H1 (cell line): Measurements from ENCODE around the gene PRRX2. TPM values are rescaled to one million over a fixed set of nuclear protein-coding genes. Genes with fewer than 3 reads are reported as not detected.
A peak's percentile ranks its signal among the peaks of the same experiment; 100 is the strongest.

Experiments
- CTCF ChIA-PET: fragments of 300-600 bp; sonication (Branson Sonifier 250); formaldehyde crosslinking; loops from one replicate; lab custom pipeline; 2021; ENCODE audit not compliant: partially characterized antibody; lab: Charles Lee
- POLR2A ChIA-PET: fragments of 300-600 bp; sonication (Branson Sonifier 250); formaldehyde crosslinking; loops from one replicate; lab custom pipeline; 2021; ENCODE audit warnings: inconsistent platforms; ENCODE audit not compliant: partially characterized antibody; lab: Charles Lee
- DNase-seq, 2 experiments: peaks; one replicate each; pipeline versions ENCODE4 v3.0.0 to v3.0.0-alpha.2; 2010 to 2022; ENCODE audit warnings: low spot score in 2 of 2, low read depth in 1 of 2, mixed read lengths in 1 of 2
- FAIRE-seq: peaks from 2 replicates; lab custom pipeline; 2011; peaks lifted over from hg19 to GRCh38; lab: Jason Lieb, UNC
- H2AFZ ChIP-seq: 2 replicates; pipeline ENCODE4 v1.8.1; 2012; ENCODE audit warnings: low read length, inconsistent platforms
- H2AK5ac ChIP-seq: 2 replicates; pipeline ENCODE4 v1.6.1; 2013; ENCODE audit warnings: low read depth, low read length
- H2BK120ac ChIP-seq: replicated peaks from 2 replicates; pipeline ENCODE3; 2013; ENCODE audit warnings: low read depth, low read length, inconsistent platforms
- H2BK12ac ChIP-seq: 2 replicates; pipeline ENCODE4 v1.6.1; 2013; ENCODE audit warnings: low read depth, low read length
- H2BK15ac ChIP-seq: 2 replicates; pipeline ENCODE4 v1.6.1; 2013; ENCODE audit warnings: low read length
- H2BK20ac ChIP-seq: 2 replicates; pipeline ENCODE4 v1.6.1; 2013; ENCODE audit warnings: low read length
- H2BK5ac ChIP-seq: 2 replicates; pipeline ENCODE4 v1.6.1; 2013; ENCODE audit warnings: low read depth, low read length
- H3K14ac ChIP-seq: 2 replicates; pipeline ENCODE4 v1.6.1; 2013; ENCODE audit warnings: inconsistent platforms; ENCODE audit not compliant: insufficient read length
- H3K18ac ChIP-seq: 2 replicates; pipeline ENCODE4 v1.6.1; 2013; ENCODE audit warnings: low read length; ENCODE audit errors: extremely low read depth
- H3K23ac ChIP-seq: 2 replicates; pipeline ENCODE4 v1.6.1; 2013; ENCODE audit warnings: inconsistent platforms; ENCODE audit not compliant: insufficient read length
- H3K23me2 ChIP-seq: 2 replicates; pipeline ENCODE4 v1.6.1; 2013; ENCODE audit warnings: low read depth, low read length
- H3K27ac ChIP-seq: 2 replicates; pipeline ENCODE4 v1.6.1; 2011; ENCODE audit warnings: low read depth, low read length, inconsistent platforms
- H3K27me3 ChIP-seq, 4 experiments: replicated peaks in 1 of 4; 1 replicate in 1 of 4; 2 replicates in 3 of 4; pipeline versions ENCODE4 v1.6.1 to v1.8.1; 2011 to 2013; ENCODE audit warnings: low read length in 3 of 4, mild to moderate bottlenecking in 3 of 4, inconsistent platforms in 2 of 4, mixed read lengths in 2 of 4, moderate library complexity in 1 of 4; ENCODE audit not compliant: control insufficient read depth in 3 of 4, insufficient read depth in 3 of 4; ENCODE audit errors: extremely low read depth in 1 of 4
- H3K36me3 ChIP-seq, 4 experiments: 2 replicates each; pipeline versions ENCODE4 v1.6.1 to v1.8.1; 2011 to 2013; ENCODE audit warnings: mild to moderate bottlenecking in 4 of 4, low read length in 3 of 4, moderate library complexity in 2 of 4, control low read depth in 1 of 4, inconsistent platforms in 1 of 4; ENCODE audit not compliant: insufficient read depth in 4 of 4, control insufficient read depth in 2 of 4
- H3K4ac ChIP-seq: replicated peaks from 2 replicates; pipeline ENCODE3; 2013; ENCODE audit warnings: low read length, low read depth, mixed read lengths, inconsistent platforms; ENCODE audit not compliant: insufficient read length
- H3K4me1 ChIP-seq, 4 experiments: replicated peaks in 1 of 4; 1 replicate in 1 of 4; 2 replicates in 3 of 4; pipeline versions ENCODE4 v1.6.1 to v1.8.1; 2011 to 2013; ENCODE audit warnings: low read length in 3 of 4, inconsistent platforms in 2 of 4, mixed read lengths in 1 of 4; ENCODE audit not compliant: insufficient read depth in 4 of 4, control insufficient read depth in 3 of 4
- H3K4me2 ChIP-seq, 2 experiments: 2 replicates each; pipeline versions ENCODE4 v1.6.1 to v1.8.1; 2011 to 2013; ENCODE audit warnings: low read depth in 2 of 2, low read length in 2 of 2, control low read depth in 1 of 2, inconsistent platforms in 1 of 2, mild to moderate bottlenecking in 1 of 2; ENCODE audit not compliant: insufficient read depth in 1 of 2
- H3K4me3 ChIP-seq, 4 experiments: fragments of 200-600, 300-600 bp in 1 of 4; sonication (generic), shearing (Covaris generic), sonication (Bioruptor Twin) in 1 of 4; 2 replicates each; pipeline versions ENCODE4 v1.5.1 to v1.8.1; 2011 to 2016; ENCODE audit warnings: low read length in 4 of 4, low read depth in 3 of 4, control low read depth in 2 of 4, inconsistent platforms in 2 of 4, mild to moderate bottlenecking in 2 of 4, mixed read lengths in 1 of 4, moderate library complexity in 1 of 4; ENCODE audit not compliant: insufficient read depth in 2 of 4; ENCODE audit errors: extremely low read depth in 1 of 4
- H3K56ac ChIP-seq: replicated peaks from 2 replicates; pipeline ENCODE3; 2013; ENCODE audit warnings: low read depth, mild to moderate bottlenecking, mixed read lengths, low read length, inconsistent platforms; ENCODE audit not compliant: insufficient read length
- H3K79me1 ChIP-seq: 2 replicates; pipeline ENCODE4 v1.6.1; 2013; ENCODE audit warnings: low read depth, low read length, control low read depth
- H3K79me2 ChIP-seq, 2 experiments: 2 replicates each; pipeline versions ENCODE4 v1.6.1 to v1.8.1; 2012 to 2013; ENCODE audit warnings: low read length in 2 of 2, mild to moderate bottlenecking in 2 of 2, inconsistent platforms in 1 of 2; ENCODE audit not compliant: insufficient read depth in 2 of 2, control insufficient read depth in 1 of 2
- H3K9ac ChIP-seq, 4 experiments: replicated peaks in 1 of 4; 1 replicate in 1 of 4; 2 replicates in 3 of 4; pipeline versions ENCODE4 v1.6.1 to v1.8.1; 2011 to 2013; ENCODE audit warnings: low read depth in 3 of 4, low read length in 3 of 4, control low read depth in 2 of 4, mild to moderate bottlenecking in 2 of 4, moderate library complexity in 2 of 4, inconsistent platforms in 1 of 4; ENCODE audit errors: extremely low read depth in 1 of 4
- H3K9me3 ChIP-seq, 2 experiments: 2 replicates each; pipeline versions ENCODE4 v1.6.1 to v1.8.1; 2012 to 2013; ENCODE audit warnings: mild to moderate bottlenecking in 2 of 2, moderate library complexity in 2 of 2, control low read depth in 1 of 2, inconsistent platforms in 1 of 2, low read depth in 1 of 2, low read length in 1 of 2, mixed read lengths in 1 of 2; ENCODE audit not compliant: insufficient read depth in 2 of 2
- H4K20me1 ChIP-seq, 2 experiments: replicated peaks in 1 of 2; 2 replicates each; pipeline versions ENCODE3 to v1.8.1; 2011 to 2013; ENCODE audit warnings: inconsistent platforms in 2 of 2, low read length in 2 of 2, mild to moderate bottlenecking in 1 of 2; ENCODE audit not compliant: insufficient read depth in 2 of 2, control insufficient read depth in 1 of 2
- H4K5ac ChIP-seq: 2 replicates; pipeline ENCODE4 v1.6.1; 2013; ENCODE audit warnings: low read length, low read depth, mixed read lengths, inconsistent platforms; ENCODE audit not compliant: insufficient read length
- H4K8ac ChIP-seq: 2 replicates; pipeline ENCODE4 v1.8.0; 2013; ENCODE audit warnings: mild to moderate bottlenecking, moderate library complexity, low read length, inconsistent platforms; ENCODE audit not compliant: insufficient read depth; ENCODE audit errors: extremely low read depth
- H4K91ac ChIP-seq: replicated peaks from 2 replicates; pipeline ENCODE3; 2013; ENCODE audit warnings: low read length, mixed read lengths, inconsistent platforms; ENCODE audit not compliant: insufficient read length
- BCL11A ChIP-seq, 2 experiments: IDR thresholded peaks; one replicate each; pipeline ENCODE4 v1.6.1; 2011; ENCODE audit warnings: low read depth in 2 of 2, low read length in 2 of 2, mild to moderate bottlenecking in 2 of 2
- CHD2 ChIP-seq: IDR thresholded peaks from 2 replicates; pipeline ENCODE4 v1.6.1; 2012; ENCODE audit warnings: low read length, improper control_type of control experiment
- HDAC6 ChIP-seq: IDR thresholded peaks from one replicate; pipeline ENCODE4 v1.7.1; 2012; ENCODE audit warnings: low read depth, mild to moderate bottlenecking, inconsistent platforms, low read length, moderate library complexity
- KDM4A ChIP-seq: IDR thresholded peaks from one replicate; pipeline ENCODE4 v1.7.1; 2012; ENCODE audit warnings: low read depth, mild to moderate bottlenecking, moderate library complexity, low read length, inconsistent platforms; ENCODE audit not compliant: severe bottlenecking
- POLR2A ChIP-seq, 2 experiments: IDR thresholded peaks; 1 replicate in 1 of 2; 2 replicates in 1 of 2; pipeline ENCODE4 v1.6.1; 2011; ENCODE audit warnings: low read depth in 2 of 2, low read length in 2 of 2, mild to moderate bottlenecking in 2 of 2; ENCODE audit errors: control extremely low read depth in 1 of 2
- RAD21 ChIP-seq, 2 experiments: IDR thresholded peaks in 1 of 2; conservative IDR thresholded peaks in 1 of 2; 2 replicates each; pipeline ENCODE4 v1.6.1; 2011; ENCODE audit warnings: low read depth in 2 of 2, low read length in 2 of 2, improper control_type of control experiment in 1 of 2, inconsistent platforms in 1 of 2, mild to moderate bottlenecking in 1 of 2, moderate library complexity in 1 of 2
- RXRA ChIP-seq: IDR thresholded peaks from 2 replicates; pipeline ENCODE4 v1.6.1; 2011; ENCODE audit warnings: low read depth, mild to moderate bottlenecking, low read length, moderate library complexity; ENCODE audit not compliant: insufficient read depth
- SIRT6 ChIP-seq: IDR thresholded peaks from one replicate; pipeline ENCODE4 v1.7.1; 2012; ENCODE audit warnings: low read length, inconsistent platforms
- WGBS, 2 experiments: shearing (Covaris generic) in 1 of 2; methylation state at CpG; one replicate each; pipeline versions ENCODE4 v1.1.6 to v1.1.7; 2013 to 2015; ENCODE audit warnings: low lambda C conversion rate in 2 of 2, mixed read lengths in 2 of 2, inconsistent platforms in 1 of 2, low coverage in 1 of 2, missing lambda C conversion rate in 1 of 2; ENCODE audit not compliant: insufficient replicate concordance in 2 of 2, insufficient coverage in 1 of 2, insufficient read length in 1 of 2; ENCODE audit errors: extremely low coverage in 1 of 2, missing lambda C conversion rate in 1 of 2; 5-methylcytosine and 5-hydroxymethylcytosine counted together
- polyA plus RNA-seq, 7 experiments: library from polyadenylated mRNA; depleted of rRNA in 3 of 7; stranded (reverse) in 5 of 7; unstranded in 2 of 7; fragments of >200 nt in 5 of 7; fragments of 200-250 nt in 2 of 7; gene quantifications; 1 replicate in 5 of 7; 2 replicates in 1 of 7; 4 replicates in 1 of 7; pipeline versions ENCODE4 v1.2.1 to v1.2.3, GENCODE V29; 2011 to 2013; ENCODE audit warnings: missing spikeins in 2 of 7, mixed read lengths in 2 of 7
- total RNA-seq: library from RNA; stranded (reverse); fragmentation: NEBNext Ultra II Directional; extraction: Animal tissue kit (Norgen Biotek cat#: 25700); gene quantifications from 2 replicates; pipeline ENCODE4 v1.2.1, GENCODE V29; 2021
- TF ChIP-seq, protein P1 (sequence below): IDR thresholded peaks from 2 replicates; pipeline ENCODE4 v1.6.1; 2012; ENCODE audit warnings: low read length, inconsistent platforms

The PRRX2 gene
- total and polyA plus RNA-seq, 2 of the 8 experiments (the other 6 are each of a cell fraction or from before 2014, with no cell fraction given) = 5.8 to 9.2 TPM

- Histone ChIP-seq H4K20me1 (peaks cover 6 to 14% of the 10 kb centered on the region in 2 experiments), H2BK20ac (no peak overlapping the region), H3K4me2 (peak overlapping the region; percentile 87 to 94), H3K23me2 (peaks cover 8% of the 10 kb centered on the region; the same call in 1 of the 2 replicates), H3K56ac (no peak overlapping the region), H3K18ac (no peak overlapping the region), H4K8ac (no peak overlapping the region; the same call in none of the 2 replicates), H3K4me3 (peak overlapping the region; percentile 66 to 98 (median 84)), H2BK15ac (no peak overlapping the region), H4K91ac (no peak overlapping the region), H3K4me1 (peaks cover 0 to 10% (median 6%) of the 10 kb centered on the region in 4 experiments; a peak in 4 of 7 replicates), H3K9ac (peak overlapping the region; percentile 42 to 82 (median 70)), H3K9me3 (no peaks in the 10 kb centered on the region), H2BK5ac (0 out of 2 replicates have a peak overlapping the region, but pooled peaks have one; percentile 20), H3K36me3 (peaks cover 0 to 24% (median 9%) of the 10 kb centered on the region in 4 experiments; a peak in 5 of 8 replicates), H2BK120ac (no peak overlapping the region), H2AFZ (peak overlapping the region; percentile 55; the same call in 1 of the 2 replicates), H3K27ac (no peak overlapping the region), H2BK12ac (no peak overlapping the region), H3K23ac (no peak overlapping the region), H3K27me3 (no peaks in the 10 kb centered on the region), H4K5ac (no peak overlapping the region), H3K4ac (no peak overlapping the region), H3K79me1 (peaks cover 4% of the 10 kb centered on the region), H2AK5ac (no peak overlapping the region), H3K14ac (no peak overlapping the region), H3K79me2 (peaks cover 0 to 13% of the 10 kb centered on the region in 2 experiments; a peak in 2 of 4 replicates)
- FAIRE-seq = no peak
- CTCF ChIA-PET = interaction anchor here (0.9 to 6.5 kb wide), 10 partner anchors 10 to 528 kb away, joined by 3 to 56 read pairs (median 4); partner anchors contain the start of gene NTMT1
- POLR2A ChIA-PET = interaction anchor here (1.3 to 8.2 kb wide), 2 partner anchors 14 to 84 kb away, joined by 3 to 95 read pairs; partner anchors contain the start of gene NTMT1
- 32% methylated on average over 41 of the region's 44 CpGs; no CpG with 5 or more reads in 1 of the 2 experiments for WGBS, 2 experiments
- no peak for DNase-seq
- TF ChIP-seq KDM4A (no peak), BCL11A (IDR thresholded peaks at IDR 0.05; ENCODE audit: low read depth in 2 of 2, low read length in 2 of 2) (no peak), CHD2 (no peak), SIRT6 (no peak), RAD21 (IDR thresholded peaks at IDR 0.05 in 1 of 2, conservative IDR thresholded peaks at IDR 0.05 in 1 of 2; ENCODE audit: low read depth in 2 of 2, low read length in 2 of 2) (no peak), POLR2A (IDR thresholded peaks at IDR 0.05; ENCODE audit: control extremely low read depth in 1 of 2, low read depth in 2 of 2, low read length in 2 of 2) (no peak), RXRA (no peak), HDAC6 (no peak)
- TF ChIP-seq, protein P1, sequence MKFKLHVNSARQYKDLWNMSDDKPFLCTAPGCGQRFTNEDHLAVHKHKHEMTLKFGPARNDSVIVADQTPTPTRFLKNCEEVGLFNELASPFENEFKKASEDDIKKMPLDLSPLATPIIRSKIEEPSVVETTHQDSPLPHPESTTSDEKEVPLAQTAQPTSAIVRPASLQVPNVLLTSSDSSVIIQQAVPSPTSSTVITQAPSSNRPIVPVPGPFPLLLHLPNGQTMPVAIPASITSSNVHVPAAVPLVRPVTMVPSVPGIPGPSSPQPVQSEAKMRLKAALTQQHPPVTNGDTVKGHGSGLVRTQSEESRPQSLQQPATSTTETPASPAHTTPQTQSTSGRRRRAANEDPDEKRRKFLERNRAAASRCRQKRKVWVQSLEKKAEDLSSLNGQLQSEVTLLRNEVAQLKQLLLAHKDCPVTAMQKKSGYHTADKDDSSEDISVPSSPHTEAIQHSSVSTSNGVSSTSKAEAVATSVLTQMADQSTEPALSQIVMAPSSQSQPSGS = no peak
Observed at GRCh38 chr9:129640871-129641749, 24.3 kb upstream of the PRRX2 start.
